Activated T-cell treated with anti-CD3 and anti-CD28 coated beads, Interleukin-2, amount 50 U/mL, for 4 hours (primary cell): ENCODE measurements around the gene ITGA11. TPM values are rescaled to one million over a fixed set of nuclear protein-coding genes. Genes with fewer than 3 reads are reported as not detected.

Source experiments
- ATAC-seq, 2 donors: fragments of 200-7000 bp; cut with Tn5 transposase; one replicate each; pipeline ENCODE4 v1.10.0; 2021
- DNase-seq: peaks from one replicate; pipeline ENCODE4 v3.0.0-alpha.2; 2020
- H3K27me3 Mint-ChIP-seq: one replicate; pipeline ENCODE4 v1.8.0; 2021; ENCODE audit warnings: low read depth, mixed read lengths
- H3K36me3 Mint-ChIP-seq: one replicate; pipeline ENCODE4 v1.8.0; 2022; ENCODE audit warnings: mixed read lengths; ENCODE audit not compliant: insufficient read depth
- H3K4me1 Mint-ChIP-seq: one replicate; pipeline ENCODE4 v1.8.0; 2021; ENCODE audit warnings: low read depth, mixed read lengths
- H3K4me3 Mint-ChIP-seq: one replicate; pipeline ENCODE4 v1.8.0; 2021; ENCODE audit warnings: mild to moderate bottlenecking, moderate library complexity, mixed read lengths
- H3K9me3 Mint-ChIP-seq: one replicate; pipeline ENCODE4 v1.8.0; 2021; ENCODE audit warnings: mixed read lengths
- total RNA-seq, 3 donors: library from RNA; stranded (reverse); gene quantifications; one replicate each; pipeline ENCODE4 v1.2.1, GENCODE V29; 2021

The ITGA11 gene
- total RNA-seq, 3 donors from 2014 or later, result 0.05 to 0.21 TPM; not detected in 1

DNA sequence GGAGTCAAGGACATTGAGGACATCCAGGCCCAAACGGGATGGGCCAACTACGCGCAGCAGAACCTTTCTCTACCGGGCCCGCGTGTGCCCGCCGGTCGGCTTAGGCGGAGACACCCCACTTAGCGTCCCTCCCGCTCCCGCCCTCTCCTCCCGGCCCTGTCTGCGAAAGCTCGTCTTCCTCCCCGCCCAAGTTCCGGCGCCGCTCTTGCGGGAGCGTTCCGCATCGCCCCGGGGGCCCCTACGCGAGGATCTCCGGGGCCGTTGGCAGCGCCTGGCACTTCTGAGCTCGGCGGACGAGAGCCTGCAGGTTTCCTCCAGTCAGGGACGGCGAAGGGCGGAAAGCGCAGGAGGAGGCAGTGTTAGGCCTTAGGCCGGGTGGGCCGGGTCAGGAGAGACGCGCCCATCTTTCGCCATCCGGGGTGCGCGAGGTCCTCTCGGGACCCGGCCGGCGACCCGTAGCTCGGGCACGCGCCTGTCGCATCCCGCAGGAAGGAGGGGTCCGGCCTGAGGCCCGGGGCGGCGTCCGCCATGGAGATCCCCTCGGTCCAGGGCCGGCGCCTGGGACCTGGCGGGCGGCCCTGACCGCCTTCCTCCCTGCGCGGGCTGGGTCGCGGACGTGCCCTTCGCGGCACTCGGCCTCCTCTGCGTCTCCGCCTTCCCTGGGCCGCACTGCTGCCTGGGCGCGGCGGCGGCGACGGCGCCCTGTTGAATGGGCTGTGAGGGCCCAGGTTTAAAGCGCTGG lies 154.2 kb downstream of the ITGA11 start, which contains the start of gene FEM1B:
Gene FEM1B, plus strand, starts transcription at position 143 of the 742 bp plus-strand sequence. CDS start 673 bp downstream, outside the sequence.
- H3K27me3 Mint-ChIP-seq, result no peaks in the 10 kb centered on the region
- peak; percentile 82 to 83 for ATAC-seq
- peak within 1 kb of the TSS; percentile 99 for H3K4me3 Mint-ChIP-seq
- H3K36me3 Mint-ChIP-seq, result peaks cover 11% of the 10 kb centered on the region
- no peaks in the 10 kb centered on the region for H3K9me3 Mint-ChIP-seq
- peak; percentile 85 for DNase-seq
- peaks cover 49% of the 10 kb centered on the region for H3K4me1 Mint-ChIP-seq

DNA sequence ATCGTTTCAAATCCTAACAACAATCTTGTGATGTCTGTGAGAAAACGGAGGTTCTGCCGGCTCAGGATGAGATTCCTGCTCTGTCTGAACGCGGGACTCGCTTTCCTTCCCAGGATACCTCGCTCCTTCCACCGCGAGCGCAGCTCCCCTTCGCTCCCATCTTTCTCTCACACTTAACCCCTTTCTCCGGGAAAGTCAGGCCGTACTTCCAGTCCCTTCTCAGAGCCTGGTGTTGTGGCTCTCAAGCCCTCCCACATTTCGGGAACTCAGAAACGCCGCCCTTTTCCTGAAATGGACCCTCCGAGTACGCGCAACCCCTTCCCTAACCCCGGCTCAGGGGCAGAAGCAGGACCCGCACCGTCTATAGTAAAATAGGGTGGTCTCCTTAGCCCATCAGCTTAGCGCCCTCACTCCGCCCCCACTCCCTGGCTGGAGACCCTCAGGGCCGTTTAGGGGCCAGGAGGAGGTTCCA lies 154.8 kb downstream of the ITGA11 start:
- Mint-ChIP-seq H3K36me3 (peaks cover 11% of the 10 kb centered on the region), H3K27me3 (no peaks in the 10 kb centered on the region), H3K4me1 (peaks cover 46% of the 10 kb centered on the region), H3K9me3 (no peaks in the 10 kb centered on the region), H3K4me3 (peak overlapping the region; percentile 99)
- DNase-seq (no peak), ATAC-seq (peak; percentile 7 to 10)

DNA sequence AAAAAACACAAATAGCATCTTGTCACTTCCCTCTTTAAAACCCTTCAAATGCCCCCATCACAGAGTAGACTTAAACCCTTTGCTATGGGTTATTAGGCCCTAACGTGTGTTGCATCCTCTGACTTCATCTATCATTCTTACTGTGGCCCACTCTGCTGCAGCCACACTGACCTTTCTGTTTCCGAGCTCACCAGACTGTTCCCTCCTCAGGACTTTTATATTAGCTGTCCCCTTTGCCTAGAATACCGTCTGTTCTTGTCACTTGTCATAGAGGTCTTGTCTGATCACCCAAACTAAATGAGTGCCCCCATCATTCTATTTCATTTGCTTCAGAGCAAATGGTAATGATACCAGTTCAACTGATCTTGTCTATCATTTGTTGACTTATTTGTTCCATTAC lies 155.3 kb downstream of the ITGA11 start:
- no peak for DNase-seq
- Mint-ChIP-seq H3K9me3 (no peaks in the 10 kb centered on the region), H3K27me3 (no peaks in the 10 kb centered on the region), H3K36me3 (peaks cover 8% of the 10 kb centered on the region), H3K4me3 (peak overlapping the region; percentile 99), H3K4me1 (peaks cover 41% of the 10 kb centered on the region)
- ATAC-seq, result no peak

DNA sequence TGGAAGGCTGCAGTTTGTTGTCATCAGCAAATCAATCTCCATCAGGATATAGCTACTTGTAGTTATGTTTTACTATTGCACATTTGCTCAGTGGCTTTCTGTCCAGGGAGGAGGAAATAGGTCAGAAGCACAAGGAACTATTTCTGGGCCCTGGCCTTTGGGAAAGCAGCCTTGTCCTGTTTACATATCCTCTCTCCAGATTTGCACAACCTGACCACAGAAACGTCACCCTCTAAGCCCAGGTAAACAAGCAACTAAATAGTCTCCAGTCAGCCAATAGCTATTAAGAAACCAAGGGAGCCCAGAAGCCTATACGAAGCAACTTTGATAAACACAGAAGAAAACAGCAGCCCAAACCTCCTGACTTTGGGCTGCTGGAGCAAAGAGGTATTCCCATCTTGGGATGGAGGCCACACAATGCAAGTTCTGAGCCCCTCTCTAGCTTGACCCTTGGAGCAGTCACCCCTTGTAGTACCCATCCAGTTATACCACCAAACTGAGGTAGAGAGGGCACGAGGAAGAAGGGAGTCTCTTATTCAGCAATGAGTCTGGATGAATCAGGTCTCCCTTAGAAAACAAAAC lies 156.7 kb downstream of the ITGA11 start:
- ATAC-seq (no peak), DNase-seq (no peak)
- H3K4me1 Mint-ChIP-seq, result peaks cover 26% of the 10 kb centered on the region
- H3K27me3 Mint-ChIP-seq, result no peaks in the 10 kb centered on the region
- H3K9me3 Mint-ChIP-seq, result no peaks in the 10 kb centered on the region
- H3K4me3 Mint-ChIP-seq, result no peak overlapping the region
- H3K36me3 Mint-ChIP-seq, result peaks cover 5% of the 10 kb centered on the region

DNA sequence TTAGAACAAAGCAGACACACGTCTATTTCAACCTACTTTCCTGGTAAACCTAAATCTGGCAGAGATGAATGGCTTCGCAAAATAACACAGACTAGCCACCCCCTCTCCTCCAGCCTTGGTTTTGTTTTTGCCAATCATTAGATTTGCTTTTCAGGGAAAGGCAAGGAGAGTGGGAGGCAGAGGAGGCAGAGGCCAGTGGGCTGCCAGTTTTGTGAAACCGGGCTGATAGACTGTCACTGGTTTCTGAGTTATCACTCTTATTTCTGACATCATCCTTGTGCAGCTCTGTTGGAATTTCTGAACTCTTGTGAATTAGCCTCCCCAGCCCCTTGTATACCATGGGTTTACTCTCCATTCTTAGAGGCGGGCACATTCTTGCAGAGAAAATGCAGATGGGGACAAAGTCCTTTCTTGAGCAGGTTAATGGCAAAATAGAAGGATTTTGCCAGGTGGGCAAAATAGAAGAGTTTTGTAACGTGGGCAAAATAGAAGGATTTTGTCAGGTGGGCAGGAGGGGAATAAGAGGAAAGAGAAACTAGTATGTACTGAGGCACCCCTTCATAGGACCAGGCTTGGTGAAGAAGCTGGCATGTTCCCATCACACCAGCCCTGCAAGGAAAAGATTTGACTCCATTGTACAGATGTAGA lies 157.6 kb downstream of the ITGA11 start:
- Mint-ChIP-seq H3K36me3 (no peaks in the 10 kb centered on the region), H3K9me3 (no peaks in the 10 kb centered on the region), H3K4me3 (no peak overlapping the region), H3K27me3 (no peaks in the 10 kb centered on the region), H3K4me1 (peaks cover 18% of the 10 kb centered on the region)
- DNase-seq (no peak), ATAC-seq (no peak)

DNA sequence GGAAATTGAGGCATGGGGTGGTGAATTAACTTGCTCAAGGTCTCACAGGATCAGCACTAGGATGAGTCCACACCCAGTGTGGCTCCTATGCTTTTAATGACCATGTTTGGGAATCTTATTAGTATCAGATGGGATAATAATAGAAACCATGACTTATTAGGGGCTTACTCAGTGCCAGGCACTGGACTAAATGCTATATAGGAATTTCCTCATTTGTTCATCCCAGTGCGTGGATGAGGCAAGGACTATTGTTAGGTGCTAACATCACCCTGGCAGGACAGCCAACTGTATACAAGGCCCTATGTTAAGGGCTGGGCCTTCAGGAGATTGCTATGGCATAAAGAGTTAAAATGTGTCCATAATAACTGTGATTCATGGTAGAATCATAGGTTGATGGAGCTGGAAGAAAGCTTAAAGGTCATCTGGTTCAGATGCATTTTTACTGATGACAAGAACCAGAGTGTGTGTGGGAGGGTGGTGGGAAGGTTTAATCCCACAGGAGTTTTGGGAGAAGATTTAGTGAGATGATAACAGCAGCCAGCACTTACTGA lies 159.2 kb downstream of the ITGA11 start:
- Mint-ChIP-seq H3K9me3 (no peaks in the 10 kb centered on the region), H3K27me3 (peaks cover 1% of the 10 kb centered on the region), H3K36me3 (no peaks in the 10 kb centered on the region), H3K4me1 (peaks cover 14% of the 10 kb centered on the region), H3K4me3 (no peak overlapping the region)
- DNase-seq, result no peak
- ATAC-seq, result no peak

DNA sequence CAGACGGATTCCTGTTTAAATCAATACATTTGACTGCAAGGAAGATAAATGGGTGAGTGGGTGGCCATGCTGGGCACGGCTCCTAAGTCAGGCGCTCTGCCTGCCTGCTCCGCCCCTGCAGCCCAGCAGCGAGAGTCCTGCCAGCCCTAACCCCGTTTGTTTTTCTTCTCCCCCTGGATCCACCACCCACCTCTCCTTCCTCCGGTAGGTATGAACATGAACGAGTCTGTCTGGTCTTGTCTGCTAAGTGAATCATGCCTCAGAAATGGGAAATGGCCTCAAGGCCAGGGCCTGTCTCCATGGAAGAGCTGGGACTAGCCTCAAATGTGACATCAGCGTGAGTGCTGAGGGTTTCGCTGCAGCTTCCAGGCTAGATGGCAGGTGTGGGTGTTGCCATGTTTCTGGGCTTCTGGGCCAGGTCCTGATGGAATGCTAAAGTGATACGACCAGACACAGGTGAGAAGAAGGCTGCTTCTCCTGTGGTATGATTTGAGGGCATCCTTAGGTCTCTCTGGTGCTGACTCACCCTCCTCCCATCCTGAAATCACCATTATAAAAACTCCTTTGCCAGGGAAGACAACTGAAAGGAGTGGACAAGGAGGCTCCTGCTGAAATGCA lies 160.0 kb downstream of the ITGA11 start:
- H3K4me3 Mint-ChIP-seq, result no peak overlapping the region

DNA sequence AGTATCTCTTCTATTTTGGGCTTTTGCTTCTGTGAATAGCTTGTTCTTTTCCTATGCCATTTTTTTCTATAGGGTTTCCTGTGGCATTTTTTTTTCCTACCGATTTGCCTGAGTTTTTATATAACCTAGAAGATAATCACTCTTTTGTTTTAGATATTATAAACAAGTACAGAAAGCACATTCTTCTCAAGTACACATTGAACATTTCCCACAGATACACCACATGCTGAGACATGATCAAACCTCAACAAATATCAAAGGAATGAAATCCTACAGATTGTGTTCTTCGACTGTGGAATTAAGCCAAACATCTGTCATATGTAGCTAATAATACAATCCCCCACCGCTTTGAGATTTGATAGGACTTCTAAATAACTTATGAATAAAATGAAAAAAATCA lies 163.6 kb downstream of the ITGA11 start:
- Mint-ChIP-seq H3K27me3 (peaks cover 12% of the 10 kb centered on the region), H3K4me3 (no peak overlapping the region), H3K36me3 (no peaks in the 10 kb centered on the region), H3K4me1 (no peaks in the 10 kb centered on the region), H3K9me3 (no peaks in the 10 kb centered on the region)
- ATAC-seq (no peak), DNase-seq (no peak)

More for the DNA sequence above, 160.0 kb downstream of the ITGA11 start:
- Mint-ChIP-seq H3K27me3 (peaks cover 4% of the 10 kb centered on the region), H3K4me1 (peaks cover 11% of the 10 kb centered on the region), H3K9me3 (no peaks in the 10 kb centered on the region), H3K36me3 (no peaks in the 10 kb centered on the region)
- ATAC-seq, result no peak
- DNase-seq, result no peak

DNA sequence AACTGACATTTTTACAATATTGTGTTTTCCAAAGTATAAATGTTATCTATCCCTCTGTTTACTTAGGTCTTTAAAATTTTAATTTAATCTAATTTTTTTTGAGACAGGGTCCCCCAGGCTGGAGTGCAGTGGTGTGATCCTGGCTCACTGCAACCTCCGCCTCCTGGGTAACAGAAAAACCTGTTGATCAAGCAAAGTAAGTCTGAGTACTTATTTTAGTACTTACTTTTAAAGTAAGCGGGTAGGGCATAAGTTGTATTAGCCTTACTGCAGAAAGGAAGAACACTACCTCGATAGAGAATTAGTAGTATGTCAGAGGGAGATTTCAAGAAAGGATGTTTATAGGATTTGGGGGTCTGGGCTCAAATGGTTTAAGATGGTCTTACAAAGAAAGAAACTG lies 166.3 kb downstream of the ITGA11 start:
- Mint-ChIP-seq H3K27me3 (peaks cover 18% of the 10 kb centered on the region), H3K9me3 (no peaks in the 10 kb centered on the region), H3K4me1 (no peaks in the 10 kb centered on the region), H3K4me3 (no peak overlapping the region), H3K36me3 (no peaks in the 10 kb centered on the region)
- DNase-seq (no peak), ATAC-seq (no peak)

DNA sequence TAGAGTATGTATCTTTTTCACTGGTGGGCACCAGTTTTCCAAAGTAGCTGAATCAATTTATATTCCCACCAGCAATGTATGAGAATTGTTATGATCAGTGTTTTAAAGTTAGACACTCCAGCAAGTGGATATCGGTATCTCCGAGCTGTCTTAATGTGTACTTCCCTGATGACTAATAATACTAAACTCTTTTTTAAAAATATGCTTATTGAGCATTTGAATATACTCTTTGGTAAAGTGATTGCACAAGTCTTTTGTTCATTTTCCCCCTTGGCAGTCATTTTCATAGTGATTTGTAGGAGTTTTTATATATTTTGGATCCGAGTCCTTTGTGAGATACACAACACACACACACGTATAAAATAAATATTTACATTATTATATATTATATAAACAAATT lies 166.9 kb downstream of the ITGA11 start:
- Mint-ChIP-seq H3K36me3 (no peaks in the 10 kb centered on the region), H3K4me1 (no peaks in the 10 kb centered on the region), H3K4me3 (no peak overlapping the region), H3K9me3 (no peaks in the 10 kb centered on the region), H3K27me3 (peaks cover 18% of the 10 kb centered on the region)
- DNase-seq (no peak), ATAC-seq (no peak)

DNA sequence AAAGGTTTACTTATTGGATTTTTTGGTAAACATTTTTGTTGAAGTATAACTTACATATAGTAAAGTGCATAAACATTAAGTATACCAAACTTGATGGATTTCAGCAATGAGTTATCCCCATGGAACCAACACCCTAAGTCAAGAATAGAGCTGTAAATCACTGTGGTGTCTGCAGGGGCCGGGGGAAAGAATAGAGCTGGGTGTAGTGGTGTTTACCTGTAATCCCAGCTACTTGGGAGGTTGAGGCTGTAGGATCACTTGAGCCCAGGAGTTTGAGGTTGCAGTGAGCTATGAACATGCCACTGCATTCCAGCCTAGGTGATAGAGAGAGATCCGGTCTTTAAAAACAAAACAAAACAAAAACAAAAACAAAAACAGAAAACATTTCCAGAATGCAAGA lies 167.7 kb downstream of the ITGA11 start:
- H3K9me3 Mint-ChIP-seq, result no peaks in the 10 kb centered on the region
- DNase-seq, result no peak
- ATAC-seq, result no peak
- H3K27me3 Mint-ChIP-seq, result peaks cover 18% of the 10 kb centered on the region
- H3K4me3 Mint-ChIP-seq, result no peak overlapping the region
- H3K4me1 Mint-ChIP-seq, result no peaks in the 10 kb centered on the region
- no peaks in the 10 kb centered on the region for H3K36me3 Mint-ChIP-seq

DNA sequence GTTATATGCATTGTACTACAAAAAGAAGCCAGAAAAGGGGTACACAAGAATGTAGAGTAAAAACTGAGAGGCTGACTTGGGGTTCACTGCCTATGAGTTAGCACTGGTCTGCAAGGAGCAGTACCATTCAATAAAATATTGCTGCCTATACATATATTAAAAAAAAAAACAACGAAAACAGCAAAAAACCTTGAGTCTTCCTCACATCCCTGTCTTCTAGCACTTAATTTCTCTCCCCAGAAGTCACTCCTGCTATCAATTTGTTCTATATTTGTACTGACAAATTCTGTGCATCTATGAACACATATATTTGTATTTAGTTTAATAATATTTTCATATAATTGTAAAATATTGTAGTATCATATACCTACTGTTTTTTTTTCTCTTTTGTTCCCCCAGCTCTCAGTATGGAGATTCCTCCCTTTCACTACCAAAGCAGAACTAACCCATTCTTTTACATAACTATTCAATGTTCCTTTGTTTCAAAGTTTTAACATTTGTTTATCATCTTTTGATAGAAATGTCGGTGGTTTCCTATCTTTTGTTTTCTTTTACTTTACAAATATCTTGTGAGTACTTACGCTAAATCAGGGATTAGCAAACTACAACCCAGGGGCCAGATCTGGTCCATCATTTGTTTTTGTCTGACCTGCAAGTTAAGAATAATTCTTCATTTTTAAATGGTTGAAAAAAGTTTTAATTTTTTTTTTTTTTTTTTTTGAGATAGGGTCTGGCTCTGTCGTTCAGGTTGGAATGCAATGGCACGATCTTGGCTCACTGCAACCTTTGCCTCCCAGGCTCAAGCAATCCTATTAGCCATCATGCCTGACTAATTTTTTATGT lies 169.2 kb downstream of the ITGA11 start:
- Mint-ChIP-seq H3K9me3 (no peaks in the 10 kb centered on the region), H3K4me3 (no peak overlapping the region), H3K27me3 (peaks cover 16% of the 10 kb centered on the region), H3K4me1 (peaks cover 4% of the 10 kb centered on the region), H3K36me3 (no peaks in the 10 kb centered on the region)
- ATAC-seq, result no peak
- DNase-seq, result no peak

DNA sequence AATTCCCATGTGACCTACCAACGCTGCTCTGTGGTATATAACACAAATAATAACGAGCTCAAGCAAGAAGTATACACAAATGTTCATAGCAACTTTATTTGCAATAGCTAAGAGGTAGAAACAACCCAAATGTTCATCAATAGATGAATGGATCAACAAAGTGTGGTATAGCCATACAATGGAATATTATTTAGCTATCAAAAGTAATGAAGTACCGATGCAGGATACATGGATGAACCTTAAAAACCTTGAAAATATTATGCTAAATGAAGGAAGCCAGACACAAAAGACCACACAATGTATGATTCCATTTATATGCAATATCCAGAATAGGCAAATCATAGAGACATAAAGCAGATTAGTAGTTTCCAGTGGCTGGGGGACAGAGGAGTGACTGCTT lies 170.0 kb downstream of the ITGA11 start:
- ATAC-seq (no peak), DNase-seq (no peak)
- H3K36me3 Mint-ChIP-seq, result no peaks in the 10 kb centered on the region
- peaks cover 4% of the 10 kb centered on the region for H3K4me1 Mint-ChIP-seq
- H3K9me3 Mint-ChIP-seq, result no peaks in the 10 kb centered on the region
- peaks cover 13% of the 10 kb centered on the region for H3K27me3 Mint-ChIP-seq
- no peak overlapping the region for H3K4me3 Mint-ChIP-seq
